ENCODE data around the gene ZNF436. TPM values are rescaled to one million over a fixed set of nuclear protein-coding genes. Genes with fewer than 3 reads are reported as not detected.

The ZNF436 gene
- total and polyA plus RNA-seq, 2 of the 13 experiments (the other 11 are each of a cell fraction or from before 2014, with no cell fraction given) = 4.3 to 9.9 TPM

GRCh38 chr1:23344111-23344986, 25.3 kb downstream of the ZNF436 start, which contains the start of gene HNRNPR (continued):
- TF ChIP-seq ZGPAT (CRISPR knock-in tag; IDR thresholded peaks at IDR 0.05) (peak; percentile 63), YEATS4 (CRISPR knock-in tag; IDR thresholded peaks at IDR 0.05; ENCODE audit: borderline replicate concordance) (peak; percentile 88; the same call in 1 of the 2 replicates), ZSCAN30 (CRISPR knock-in tag; IDR thresholded peaks at IDR 0.05) (no peak), ZBTB21 (CRISPR knock-in tag; IDR thresholded peaks at IDR 0.05) (no peak), ZNF678 (CRISPR knock-in tag; IDR thresholded peaks at IDR 0.05) (no peak), ETV6 (CRISPR knock-in tag; conservative IDR thresholded peaks at IDR 0.05) (peak; percentile 31; the same call in 1 of the 2 replicates), ZNF768 (CRISPR knock-in tag; IDR thresholded peaks at IDR 0.05) (peak; percentile 6; the same call in 1 of the 2 replicates), FOXO4 (CRISPR knock-in tag; conservative IDR thresholded peaks at IDR 0.05) (no peak), ZNF274 (CRISPR knock-in tag; IDR thresholded peaks at IDR 0.05) (no peak; the same call in 1 of the 2 replicates), ZNF530 (CRISPR knock-in tag; IDR thresholded peaks at IDR 0.05; ENCODE audit: low read depth) (no peak), SALL2 (CRISPR knock-in tag; IDR thresholded peaks at IDR 0.05) (peak; percentile 73), PRPF4 (IDR thresholded peaks at IDR 0.05; ENCODE audit: low read depth, low read length, poor library complexity, severe bottlenecking) (no peak), NKX3-1 (CRISPR knock-in tag; IDR thresholded peaks at IDR 0.05) (no peak), STAT5B (CRISPR knock-in tag; IDR thresholded peaks at IDR 0.05) (no peak), HOXD1 (CRISPR knock-in tag; IDR thresholded peaks at IDR 0.05) (no peak), SRSF1 (optimal IDR thresholded peaks at IDR 0.05; ENCODE audit: low read depth, low read length) (peak; percentile 86)
- TF ChIP-seq, protein P1, sequence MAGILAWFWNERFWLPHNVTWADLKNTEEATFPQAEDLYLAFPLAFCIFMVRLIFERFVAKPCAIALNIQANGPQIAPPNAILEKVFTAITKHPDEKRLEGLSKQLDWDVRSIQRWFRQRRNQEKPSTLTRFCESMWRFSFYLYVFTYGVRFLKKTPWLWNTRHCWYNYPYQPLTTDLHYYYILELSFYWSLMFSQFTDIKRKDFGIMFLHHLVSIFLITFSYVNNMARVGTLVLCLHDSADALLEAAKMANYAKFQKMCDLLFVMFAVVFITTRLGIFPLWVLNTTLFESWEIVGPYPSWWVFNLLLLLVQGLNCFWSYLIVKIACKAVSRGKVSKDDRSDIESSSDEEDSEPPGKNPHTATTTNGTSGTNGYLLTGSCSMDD (CRISPR knock-in tag; IDR thresholded peaks at IDR 0.05) = no peak
- TF ChIP-seq, protein P2, sequence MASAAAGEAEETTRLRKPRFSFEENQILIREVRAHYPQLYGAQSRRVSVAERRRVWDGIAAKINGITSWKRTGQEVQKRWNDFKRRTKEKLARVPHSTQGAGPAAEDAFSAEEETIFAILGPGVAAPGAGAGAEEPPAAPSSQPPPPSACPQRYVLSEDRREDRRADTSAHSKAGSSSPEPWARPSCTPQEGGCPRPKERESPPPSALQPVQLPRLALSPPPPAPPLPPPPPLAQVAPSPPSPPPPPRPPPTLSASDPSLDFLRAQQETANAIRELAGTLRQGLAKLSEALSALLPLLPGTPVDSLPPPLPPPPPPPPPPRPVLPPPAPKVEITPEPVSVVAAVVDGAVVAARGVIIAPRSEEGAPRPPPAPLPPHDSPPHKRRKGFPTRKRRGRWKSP (CRISPR knock-in tag; IDR thresholded peaks at IDR 0.05) = no peak; the same call in 1 of the 2 replicates
- TF ChIP-seq, protein P3, sequence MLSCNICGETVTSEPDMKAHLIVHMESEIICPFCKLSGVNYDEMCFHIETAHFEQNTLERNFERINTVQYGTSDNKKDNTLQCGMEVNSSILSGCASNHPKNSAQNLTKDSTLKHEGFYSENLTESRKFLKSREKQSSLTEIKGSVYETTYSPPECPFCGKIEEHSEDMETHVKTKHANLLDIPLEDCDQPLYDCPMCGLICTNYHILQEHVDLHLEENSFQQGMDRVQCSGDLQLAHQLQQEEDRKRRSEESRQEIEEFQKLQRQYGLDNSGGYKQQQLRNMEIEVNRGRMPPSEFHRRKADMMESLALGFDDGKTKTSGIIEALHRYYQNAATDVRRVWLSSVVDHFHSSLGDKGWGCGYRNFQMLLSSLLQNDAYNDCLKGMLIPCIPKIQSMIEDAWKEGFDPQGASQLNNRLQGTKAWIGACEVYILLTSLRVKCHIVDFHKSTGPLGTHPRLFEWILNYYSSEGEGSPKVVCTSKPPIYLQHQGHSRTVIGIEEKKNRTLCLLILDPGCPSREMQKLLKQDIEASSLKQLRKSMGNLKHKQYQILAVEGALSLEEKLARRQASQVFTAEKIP (CRISPR knock-in tag; IDR thresholded peaks at IDR 0.05; ENCODE audit: borderline replicate concordance) = no peak

All from HepG2 (cell line).